HG02798 (cell line): ENCODE measurements around the gene CACHD1.
"Not testable (repeated sequence)": the region's sequence is repeated elsewhere in the genome, so short reads cannot be mapped to it uniquely, and the experiment has no call there.

Experiments
- ATAC-seq: cut with Tn5 transposase; IDR thresholded peaks from one replicate; pipeline ENCODE4 v1.9.1; 2021; ENCODE audit warnings: mild to moderate bottlenecking; ENCODE audit not compliant: unreplicated experiment, poor library complexity

Gene CACHD1

DNA sequence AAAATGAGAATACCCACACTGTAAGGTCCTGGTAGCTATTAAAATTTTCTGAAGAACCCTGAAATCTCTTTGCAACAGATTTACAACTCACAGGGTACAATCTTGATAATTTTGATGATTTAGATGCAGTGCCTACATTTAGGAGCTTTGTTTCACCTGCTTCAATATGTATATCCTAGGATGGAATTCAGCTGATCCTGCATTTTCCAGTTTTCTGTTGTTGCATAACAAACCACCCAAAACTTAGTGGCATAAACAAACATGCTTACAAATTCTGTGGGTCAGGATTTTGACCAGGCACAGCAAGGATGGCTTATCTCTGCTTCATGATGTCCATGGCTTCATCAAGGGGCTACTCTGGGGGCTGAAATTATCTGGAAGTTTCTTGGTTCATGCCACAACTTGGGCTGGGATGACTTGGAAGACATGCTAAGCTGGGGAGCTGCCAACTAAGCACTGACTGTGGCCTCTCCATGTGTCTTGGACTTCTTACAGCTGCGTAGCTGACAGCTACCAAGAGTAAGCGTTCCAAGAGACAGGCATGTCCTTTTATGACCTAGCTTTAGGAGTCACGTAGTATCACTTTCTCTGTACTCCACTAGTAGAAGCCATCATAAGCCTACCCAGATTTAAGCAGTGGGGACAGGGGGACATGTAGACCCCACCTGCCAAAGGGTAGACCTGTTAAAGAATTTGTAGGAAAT lies 108.5 kb downstream of the CACHD1 start:
- ATAC-seq = no peak

GRCh38 chr1:64579767-64580166 lies 109.8 kb downstream of the CACHD1 start:
- ATAC-seq = no peak

GRCh38 chr1:64581135-64581842 lies 111.4 kb downstream of the CACHD1 start:
- no peak for ATAC-seq

DNA sequence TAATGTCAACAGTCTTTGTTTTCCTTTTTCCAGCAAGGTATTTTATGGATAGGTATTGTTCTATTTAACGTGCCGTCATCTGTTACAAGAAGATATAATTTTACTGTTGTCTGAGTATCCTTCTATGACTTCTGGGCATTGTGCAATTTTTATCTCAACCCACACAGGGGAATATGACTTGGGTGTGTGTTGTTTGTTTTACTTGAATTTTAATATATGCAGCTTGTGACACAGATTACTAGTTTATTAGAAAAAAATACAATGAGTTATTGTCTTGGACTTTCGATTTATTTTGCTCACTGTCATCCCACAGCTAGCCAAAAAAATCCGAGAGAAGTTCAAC lies 111.9 kb downstream of the CACHD1 start:
- no peak for ATAC-seq

DNA sequence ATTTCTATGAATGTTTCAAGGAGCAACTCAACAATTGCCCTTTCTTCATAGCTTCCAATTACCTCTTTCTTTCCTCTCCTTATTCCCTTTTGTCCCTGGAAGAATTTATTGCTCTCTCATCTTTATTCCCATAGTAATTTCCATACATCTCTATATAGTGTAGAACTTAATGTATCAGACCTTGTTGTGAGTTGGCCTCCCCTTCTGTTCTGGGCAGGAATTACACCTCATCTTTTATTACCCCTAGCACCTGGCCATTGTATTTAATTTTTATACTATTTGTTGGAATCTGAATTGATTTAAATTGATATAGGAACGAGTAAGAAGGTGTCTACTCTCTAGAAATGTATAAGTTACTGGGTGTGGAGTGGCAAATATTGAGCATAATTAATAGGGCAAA lies 114.5 kb downstream of the CACHD1 start:
- ATAC-seq = no peak

DNA sequence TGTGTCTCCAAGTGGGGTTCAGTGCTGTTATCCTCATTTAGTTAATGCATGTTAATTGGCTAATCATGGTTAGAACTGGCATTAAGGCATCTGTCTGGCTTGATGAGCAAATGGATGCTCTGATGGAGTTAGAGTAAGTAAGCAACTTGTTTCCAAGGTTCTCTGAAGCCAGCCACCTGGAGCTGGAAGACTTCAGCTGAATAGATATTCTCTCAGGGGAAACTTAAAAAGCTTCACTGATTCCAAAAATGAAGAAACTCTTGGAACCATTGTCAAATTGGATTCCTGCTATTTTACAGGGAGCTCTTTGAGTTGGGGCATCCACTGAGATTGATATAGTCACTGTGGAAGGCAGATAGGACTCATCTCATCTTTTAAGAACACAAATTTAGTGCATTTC lies 118.9 kb downstream of the CACHD1 start:
- no peak for ATAC-seq

DNA sequence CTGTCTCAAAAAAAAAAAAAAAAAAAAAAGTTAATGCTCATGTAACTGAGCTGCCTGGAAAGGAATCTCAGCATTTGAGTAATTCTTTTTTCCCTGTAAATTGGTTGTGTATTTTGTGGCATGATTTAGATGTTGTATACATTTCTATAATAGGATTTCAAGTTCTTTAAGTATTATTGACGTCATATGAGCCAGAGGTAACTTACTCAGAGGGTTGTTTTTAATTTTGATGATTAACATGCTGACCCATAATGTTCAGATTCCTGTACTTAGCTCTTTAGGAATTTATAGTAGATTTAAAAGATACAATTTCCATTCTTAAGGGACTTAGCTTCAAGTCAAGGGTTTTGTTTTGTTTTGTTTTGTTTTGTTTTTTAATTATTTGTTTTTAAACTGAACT lies 120.4 kb downstream of the CACHD1 start:
- no peak for ATAC-seq

DNA sequence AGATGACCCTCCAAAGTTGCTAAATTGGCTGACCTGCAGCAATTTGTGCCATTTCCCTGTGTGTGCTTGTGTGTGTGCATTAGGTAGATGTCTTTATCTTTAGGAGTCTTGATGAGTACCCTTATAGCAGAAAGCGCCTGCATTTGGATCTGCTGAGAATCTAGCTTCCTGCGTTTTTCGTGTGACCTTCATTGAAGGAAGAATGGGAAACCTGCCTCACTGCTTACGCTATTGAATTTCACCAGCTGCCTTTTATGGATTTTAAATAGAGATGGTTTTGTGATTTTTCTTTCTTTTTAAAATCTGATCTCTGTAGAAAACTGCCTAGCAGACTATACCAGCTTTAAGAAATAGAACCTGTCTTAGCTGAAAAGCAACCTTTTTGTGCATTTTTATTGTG lies 124.5 kb downstream of the CACHD1 start:
- ATAC-seq = no peak

DNA sequence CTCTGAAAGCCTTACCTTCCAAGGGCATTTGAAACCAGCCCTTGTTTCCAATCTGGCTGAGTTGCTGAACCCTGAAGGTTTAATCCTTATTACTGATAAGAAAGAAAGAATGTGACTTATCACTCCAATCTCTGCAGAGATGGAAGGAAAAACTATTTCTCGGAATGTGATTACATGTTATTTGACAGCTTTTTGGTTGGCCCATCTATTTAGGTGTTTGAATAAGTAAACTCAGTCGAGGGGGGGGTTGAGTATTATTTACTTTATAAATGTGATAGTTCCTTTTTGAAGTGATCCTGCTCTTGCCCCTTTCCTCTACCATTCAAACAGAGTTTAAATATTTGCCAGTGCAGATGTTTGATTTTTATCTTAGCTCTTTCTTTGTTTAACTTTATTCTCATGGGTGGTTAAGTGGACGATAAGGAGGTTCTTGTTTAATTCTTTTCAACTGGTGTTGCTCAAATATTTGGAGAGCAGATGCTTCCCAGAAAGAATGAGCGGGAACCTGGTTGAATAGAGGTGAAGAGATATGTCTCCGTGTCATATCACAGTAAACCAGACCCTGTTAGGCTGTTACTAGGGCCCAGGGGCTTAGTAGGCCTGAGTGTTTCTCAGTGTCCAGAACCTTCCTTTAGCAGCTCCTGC lies 126.1 kb downstream of the CACHD1 start:
- no peak for ATAC-seq

- no peak for ATAC-seq
Measured at GRCh38 chr1:64597113-64597512, 127.2 kb downstream of the CACHD1 start.

DNA sequence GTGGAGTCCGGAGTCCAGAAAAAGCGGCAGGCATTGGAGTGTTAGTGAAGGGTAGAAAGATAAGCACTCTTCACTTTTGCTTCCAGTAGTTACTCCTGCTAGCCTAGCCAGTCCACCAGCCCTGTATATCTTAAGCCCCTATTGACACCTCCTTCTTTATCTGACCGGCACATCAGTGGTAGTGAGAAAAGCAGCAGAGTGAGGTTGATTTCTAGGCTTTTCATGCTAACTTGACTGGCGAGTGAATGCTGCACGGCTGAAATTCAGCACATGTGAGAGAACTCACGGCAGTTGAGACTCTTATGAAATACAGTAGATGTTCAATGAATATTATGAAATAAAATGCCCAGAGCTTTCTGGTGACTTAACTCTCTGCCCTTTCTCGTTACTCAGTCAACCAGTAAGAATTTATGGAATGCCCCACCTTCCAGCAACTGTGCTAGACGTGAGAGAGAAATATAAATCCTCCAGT lies 128.2 kb downstream of the CACHD1 start:
- ATAC-seq = no peak

DNA sequence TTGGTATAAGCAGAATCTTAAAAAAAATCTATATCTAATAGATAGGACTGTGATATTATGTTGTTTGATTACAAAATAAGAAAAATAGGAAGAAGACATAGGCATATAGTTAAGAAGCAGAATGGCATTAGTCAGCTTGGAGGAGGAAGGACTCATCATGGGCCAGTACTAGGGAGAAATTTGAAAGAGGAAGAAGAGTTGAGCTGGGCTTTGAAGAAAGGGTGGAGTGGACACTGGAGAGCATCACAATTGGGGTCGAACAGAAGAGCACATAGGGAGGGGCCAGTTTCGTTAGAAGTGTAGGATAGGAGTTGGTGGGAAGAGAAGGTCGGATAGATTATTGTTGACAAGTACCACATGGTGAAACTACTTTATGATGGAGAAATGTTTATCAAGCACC lies 129.3 kb downstream of the CACHD1 start:
- ATAC-seq = no peak

- ATAC-seq = no peak
Measured at GRCh38 chr1:64601207-64601606, 131.3 kb downstream of the CACHD1 start.

DNA sequence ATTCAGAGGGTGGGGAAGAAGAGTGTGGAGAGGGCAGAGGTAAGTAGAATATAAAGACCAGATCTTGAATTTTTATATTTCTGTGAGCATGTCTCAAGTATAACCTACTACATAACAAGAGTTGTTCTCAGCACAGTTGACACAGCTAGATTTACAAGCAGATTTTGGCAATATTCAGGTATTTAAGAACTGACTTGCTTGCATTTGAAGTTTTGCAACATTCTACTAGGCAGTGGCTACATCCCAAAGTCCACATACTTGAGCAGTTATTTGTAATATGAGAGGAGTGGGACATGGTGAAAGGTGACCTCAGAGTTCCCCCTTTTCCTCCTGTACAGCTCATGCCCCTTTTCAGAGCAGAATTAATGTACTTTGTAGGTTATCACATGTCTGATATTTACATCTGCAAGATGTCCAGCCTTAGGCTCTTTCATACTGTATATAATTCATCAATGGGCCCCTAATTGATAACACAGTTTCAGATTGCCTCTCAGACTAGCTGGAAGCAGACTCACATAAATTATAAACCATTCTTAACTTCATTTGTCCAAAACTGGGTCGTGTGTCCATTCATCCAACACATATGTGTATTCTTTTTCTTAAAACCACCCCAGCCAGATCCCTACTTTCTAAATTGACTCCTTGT lies 138.2 kb downstream of the CACHD1 start:
- ATAC-seq = no peak

DNA sequence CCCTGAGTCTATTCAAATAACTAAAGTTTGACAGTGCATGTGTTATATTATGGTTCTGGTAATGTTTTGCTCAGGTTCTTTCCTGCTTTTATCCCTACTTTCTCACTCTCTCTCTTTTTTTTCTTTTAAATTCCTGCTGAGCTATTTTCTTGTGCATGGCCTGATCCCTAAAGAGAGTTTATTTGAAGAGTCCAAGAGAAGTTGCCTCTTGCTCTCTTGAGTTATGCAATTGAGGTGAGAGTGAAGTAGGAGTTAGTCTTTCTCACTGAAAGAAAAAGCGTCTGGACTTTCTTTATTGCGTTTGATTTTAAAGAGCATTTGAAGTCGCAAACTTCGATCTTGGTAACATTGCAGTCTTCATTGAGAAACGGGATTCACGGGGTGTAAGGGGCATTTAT lies 138.7 kb downstream of the CACHD1 start:
- no peak for ATAC-seq

GRCh38 chr1:64610950-64611349 lies 141.0 kb downstream of the CACHD1 start:
- ATAC-seq = not testable (repeated sequence)

- ATAC-seq = no peak
Measured at GRCh38 chr1:64616039-64616438, 146.1 kb downstream of the CACHD1 start.

DNA sequence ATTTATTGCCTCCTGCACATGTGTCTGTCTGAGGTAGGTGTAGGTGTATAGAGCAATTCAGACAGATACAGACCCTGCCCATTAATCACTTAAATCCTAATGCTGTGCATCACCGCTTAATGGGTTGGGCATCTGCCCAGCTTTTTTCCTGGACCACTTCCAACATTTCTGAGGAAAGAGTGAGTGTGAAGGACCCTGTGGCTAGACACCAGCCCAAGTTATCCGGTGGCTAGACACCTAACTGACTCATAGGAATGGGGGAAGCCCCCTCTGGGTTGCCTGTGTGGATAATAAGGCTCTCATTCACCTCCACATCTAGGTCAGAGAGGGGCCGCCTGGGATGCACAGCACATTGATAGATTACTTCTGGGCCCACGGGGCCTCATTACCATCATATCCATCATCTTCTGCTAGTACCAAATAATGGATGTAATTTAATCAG lies 153.8 kb downstream of the CACHD1 start:
- no peak for ATAC-seq

GRCh38 chr1:64624218-64624713 lies 154.3 kb downstream of the CACHD1 start:
- no peak for ATAC-seq

DNA sequence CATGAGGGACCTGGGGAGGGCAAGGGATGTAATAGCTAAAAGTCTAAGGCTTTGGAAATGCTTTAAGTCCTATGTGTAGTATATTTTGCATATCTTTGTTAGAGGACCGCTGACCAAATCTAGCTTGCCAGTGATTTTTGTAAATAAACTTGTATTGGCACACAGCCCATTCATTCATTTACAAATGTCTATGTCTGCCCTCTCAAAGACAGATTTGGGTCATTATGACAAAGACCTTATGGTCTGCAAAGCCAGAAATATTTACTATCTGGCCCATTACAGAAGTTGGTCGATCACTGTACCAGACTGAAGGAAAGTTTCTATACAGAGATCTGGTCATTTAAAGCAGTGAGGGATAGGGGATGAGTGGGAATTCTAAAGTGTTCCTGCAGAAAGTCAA lies 154.9 kb downstream of the CACHD1 start:
- ATAC-seq = no peak

DNA sequence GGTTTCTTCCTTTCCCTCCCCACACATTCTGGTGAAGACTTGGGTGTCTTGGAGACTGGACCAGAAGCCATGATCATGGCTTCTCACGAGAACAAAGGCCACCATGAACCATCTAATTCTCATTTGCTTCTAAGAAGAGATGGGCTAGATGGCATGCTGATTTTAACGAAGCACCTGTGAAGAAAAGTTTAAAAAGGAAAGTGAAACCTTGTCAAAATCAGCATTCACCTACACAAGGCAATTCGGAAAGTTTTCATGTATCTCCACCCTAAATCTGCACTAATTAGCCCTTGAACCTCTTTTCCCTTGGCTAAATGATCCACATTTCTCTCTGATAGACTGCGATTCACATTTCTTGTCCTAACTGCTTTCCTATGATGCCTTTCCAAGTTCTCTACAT lies 160.7 kb downstream of the CACHD1 start:
- ATAC-seq = no peak
